ENCODE data around the gene RABGAP1L. TPM values are rescaled to one million over a fixed set of nuclear protein-coding genes. Genes with fewer than 3 reads are reported as not detected.

RABGAP1L gene
- total RNA-seq, 1 experiment from 2014 or later: 29.3 TPM

GRCh38 chr1:174230399-174230798 lies 71.1 kb downstream of the RABGAP1L start:
- BruUV-seq (replicated peaks): no TSS peak
- no peak overlapping the region for H3K9ac ChIP-seq (ENCODE audit: low read length)
- TF ChIP-seq FOSL1 (IDR thresholded peaks at IDR 0.05; ENCODE audit: low read depth) (no peak), SIN3A (IDR thresholded peaks at IDR 0.05; ENCODE audit: low read depth) (no peak), SP1 (IDR thresholded peaks at IDR 0.05; ENCODE audit: low read depth) (no peak), SRF (IDR thresholded peaks at IDR 0.05; ENCODE audit: low read depth) (no peak), ZFX (IDR thresholded peaks at IDR 0.05) (no peak), EZH2 (IDR thresholded peaks at IDR 0.05) (no peak), EZH2phosphoT487 (IDR thresholded peaks at IDR 0.05; ENCODE audit: borderline replicate concordance) (no peak), POLR2AphosphoS5 (IDR thresholded peaks at IDR 0.05; ENCODE audit: low read depth, low read length) (no peak), TCF7L2 (IDR thresholded peaks at IDR 0.05; ENCODE audit: borderline replicate concordance, extremely low read depth, insufficient read depth, insufficient read length) (no peak), ZNF274 (IDR thresholded peaks at IDR 0.05; ENCODE audit: low read depth, low read length) (no peak), ELF1 (IDR thresholded peaks at IDR 0.05; ENCODE audit: borderline replicate concordance, low read depth) (no peak), POLR2A (IDR thresholded peaks at IDR 0.05; ENCODE audit: borderline replicate concordance, extremely low read depth, insufficient read depth, insufficient read length) (no peak), EGR1 (IDR thresholded peaks at IDR 0.05; ENCODE audit: low read depth) (no peak), CBX3 (IDR thresholded peaks at IDR 0.05; ENCODE audit: low read depth) (no peak), YY1 (IDR thresholded peaks at IDR 0.05; ENCODE audit: extremely low read depth, insufficient replicate concordance, low read depth, low read length) (no peak), RAD21 (IDR thresholded peaks at IDR 0.05; ENCODE audit: low read depth) (no peak)
- TF ChIP-seq, protein P1, sequence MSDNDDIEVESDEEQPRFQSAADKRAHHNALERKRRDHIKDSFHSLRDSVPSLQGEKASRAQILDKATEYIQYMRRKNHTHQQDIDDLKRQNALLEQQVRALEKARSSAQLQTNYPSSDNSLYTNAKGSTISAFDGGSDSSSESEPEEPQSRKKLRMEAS (IDR thresholded peaks at IDR 0.05): no peak
- TF ChIP-seq, protein P2, sequence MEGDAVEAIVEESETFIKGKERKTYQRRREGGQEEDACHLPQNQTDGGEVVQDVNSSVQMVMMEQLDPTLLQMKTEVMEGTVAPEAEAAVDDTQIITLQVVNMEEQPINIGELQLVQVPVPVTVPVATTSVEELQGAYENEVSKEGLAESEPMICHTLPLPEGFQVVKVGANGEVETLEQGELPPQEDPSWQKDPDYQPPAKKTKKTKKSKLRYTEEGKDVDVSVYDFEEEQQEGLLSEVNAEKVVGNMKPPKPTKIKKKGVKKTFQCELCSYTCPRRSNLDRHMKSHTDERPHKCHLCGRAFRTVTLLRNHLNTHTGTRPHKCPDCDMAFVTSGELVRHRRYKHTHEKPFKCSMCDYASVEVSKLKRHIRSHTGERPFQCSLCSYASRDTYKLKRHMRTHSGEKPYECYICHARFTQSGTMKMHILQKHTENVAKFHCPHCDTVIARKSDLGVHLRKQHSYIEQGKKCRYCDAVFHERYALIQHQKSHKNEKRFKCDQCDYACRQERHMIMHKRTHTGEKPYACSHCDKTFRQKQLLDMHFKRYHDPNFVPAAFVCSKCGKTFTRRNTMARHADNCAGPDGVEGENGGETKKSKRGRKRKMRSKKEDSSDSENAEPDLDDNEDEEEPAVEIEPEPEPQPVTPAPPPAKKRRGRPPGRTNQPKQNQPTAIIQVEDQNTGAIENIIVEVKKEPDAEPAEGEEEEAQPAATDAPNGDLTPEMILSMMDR (IDR thresholded peaks at IDR 0.05 in 2 of 3, conservative IDR thresholded peaks at IDR 0.05 in 1 of 3; ENCODE audit: borderline replicate concordance in 1 of 3, insufficient read depth in 1 of 3, low read depth in 2 of 3, low read length in 2 of 3): no peak
- TF ChIP-seq, protein P3, sequence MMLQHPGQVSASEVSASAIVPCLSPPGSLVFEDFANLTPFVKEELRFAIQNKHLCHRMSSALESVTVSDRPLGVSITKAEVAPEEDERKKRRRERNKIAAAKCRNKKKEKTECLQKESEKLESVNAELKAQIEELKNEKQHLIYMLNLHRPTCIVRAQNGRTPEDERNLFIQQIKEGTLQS (IDR thresholded peaks at IDR 0.05): no peak
- H3K9me2 ChIP-seq (ENCODE audit: insufficient read depth): no peaks in the 10 kb centered on the region
- H3K4me2 ChIP-seq (ENCODE audit: low read length): no peak overlapping the region
- DNase-seq (ENCODE audit: low read depth, low spot score) (no peak), ATAC-seq (no peak)
- no peak overlapping the region for H2AFZ ChIP-seq (ENCODE audit: low read depth, low read length, poor library complexity, severe bottlenecking)
- intact Hi-C loops (cut with micrococcal nuclease): no loop called here
- CTCF ChIA-PET: no interaction called here
- H4K20me1 ChIP-seq (ENCODE audit: insufficient read depth): no peaks in the 10 kb centered on the region
- H3K27me3 ChIP-seq (ENCODE audit: insufficient read depth, low read length): no peaks in the 10 kb centered on the region
- POLR2A ChIA-PET: no interaction called here
- no peaks in the 10 kb centered on the region for H3K79me2 ChIP-seq (ENCODE audit: insufficient read depth, low read length)
- H3K27ac ChIP-seq (ENCODE audit: low read depth, low read length): no peak overlapping the region
- H3K4me3 ChIP-seq (replicated peaks in 1 of 2; ENCODE audit: low read depth in 1 of 2, low read length in 2 of 2): no peak overlapping the region
- RAD21 ChIA-PET (ENCODE audit: low non-redundant PET in 1 of 2, low total read pairs in 2 of 2, uncharacterized antibody in 2 of 2, unreplicated experiment in 2 of 2): no interaction called here
- H3K4me1 ChIP-seq (ENCODE audit: control insufficient read depth in 1 of 2, insufficient read depth in 2 of 2, low read length in 2 of 2): no peaks in the 10 kb centered on the region
- no peaks in the 10 kb centered on the region for H3K9me3 ChIP-seq (ENCODE audit: control insufficient read depth in 1 of 2, insufficient read depth in 1 of 2, low read depth in 1 of 2, low read length in 2 of 2)
- peaks cover 0 to 3% of the 10 kb centered on the region in 2 experiments; a peak in 2 of 4 replicates for H3K36me3 ChIP-seq (ENCODE audit: control insufficient read depth in 1 of 2, insufficient read depth in 2 of 2, low read length in 2 of 2)

All from HCT116 (cell line).